ENCODE data around the gene MARCHF4.

- TF ChIP-seq YY1 (IDR thresholded peaks at IDR 0.05; ENCODE audit: extremely low read depth, insufficient replicate concordance, low read depth, low read length) (no peak), RAD21 (IDR thresholded peaks at IDR 0.05; ENCODE audit: low read depth) (no peak), CEBPB (IDR thresholded peaks at IDR 0.05; ENCODE audit: low read depth) (no peak), POLR2A (IDR thresholded peaks at IDR 0.05; ENCODE audit: borderline replicate concordance, extremely low read depth, insufficient read depth, insufficient read length) (no peak), MAX (IDR thresholded peaks at IDR 0.05) (no peak), ZFX (IDR thresholded peaks at IDR 0.05) (no peak), EGR1 (IDR thresholded peaks at IDR 0.05; ENCODE audit: low read depth) (no peak), SP1 (IDR thresholded peaks at IDR 0.05; ENCODE audit: low read depth) (no peak), POLR2AphosphoS5 (IDR thresholded peaks at IDR 0.05; ENCODE audit: low read depth, low read length) (no peak), EZH2phosphoT487 (IDR thresholded peaks at IDR 0.05; ENCODE audit: borderline replicate concordance) (no peak), REST (IDR thresholded peaks at IDR 0.05; ENCODE audit: low read depth) (no peak)
- TF ChIP-seq, protein P1, sequence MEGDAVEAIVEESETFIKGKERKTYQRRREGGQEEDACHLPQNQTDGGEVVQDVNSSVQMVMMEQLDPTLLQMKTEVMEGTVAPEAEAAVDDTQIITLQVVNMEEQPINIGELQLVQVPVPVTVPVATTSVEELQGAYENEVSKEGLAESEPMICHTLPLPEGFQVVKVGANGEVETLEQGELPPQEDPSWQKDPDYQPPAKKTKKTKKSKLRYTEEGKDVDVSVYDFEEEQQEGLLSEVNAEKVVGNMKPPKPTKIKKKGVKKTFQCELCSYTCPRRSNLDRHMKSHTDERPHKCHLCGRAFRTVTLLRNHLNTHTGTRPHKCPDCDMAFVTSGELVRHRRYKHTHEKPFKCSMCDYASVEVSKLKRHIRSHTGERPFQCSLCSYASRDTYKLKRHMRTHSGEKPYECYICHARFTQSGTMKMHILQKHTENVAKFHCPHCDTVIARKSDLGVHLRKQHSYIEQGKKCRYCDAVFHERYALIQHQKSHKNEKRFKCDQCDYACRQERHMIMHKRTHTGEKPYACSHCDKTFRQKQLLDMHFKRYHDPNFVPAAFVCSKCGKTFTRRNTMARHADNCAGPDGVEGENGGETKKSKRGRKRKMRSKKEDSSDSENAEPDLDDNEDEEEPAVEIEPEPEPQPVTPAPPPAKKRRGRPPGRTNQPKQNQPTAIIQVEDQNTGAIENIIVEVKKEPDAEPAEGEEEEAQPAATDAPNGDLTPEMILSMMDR (IDR thresholded peaks at IDR 0.05 in 2 of 3, conservative IDR thresholded peaks at IDR 0.05 in 1 of 3; ENCODE audit: borderline replicate concordance in 1 of 3, insufficient read depth in 1 of 3, low read depth in 2 of 3, low read length in 2 of 3) = no peak
Measured at GRCh38 chr2:216394881-216395280, 22.6 kb upstream of the MARCHF4 start.

Measured in HCT116 (cell line).